ENCODE measurements around the gene SALL4. TPM values are rescaled to one million over a fixed set of nuclear protein-coding genes. Genes with fewer than 3 reads are reported as not detected.

SALL4 gene
- total RNA-seq (0.09 TPM), polyA plus RNA-seq (ENCODE audit: insufficient read depth, low read depth, low replicate concordance) (not detected)
- long read RNA-seq, donor 1: 0 reads
- long read RNA-seq, donor 2, partial matches to known transcripts: 8 of 8 reads
- long read RNA-seq, donor 2, other reads (novel, unspliced or antisense): 0 of 8 reads
- long read RNA-seq, donor 3: 0 reads
- long read RNA-seq, donor 4, partial matches to known transcripts: 6 of 7 reads
- long read RNA-seq, donor 4, other reads (novel, unspliced or antisense): 0 of 7 reads
- long read RNA-seq, donor 5: 0 reads
- long read RNA-seq, donor 6: 0 reads
- long read RNA-seq, donor 7: 0 reads
- long read RNA-seq, donor 8: 0 reads
- long read RNA-seq, donor 9: 0 reads
- long read RNA-seq, donor 10, partial matches to known transcripts: 0 of 1 reads
- long read RNA-seq, donor 10, other reads (novel, unspliced or antisense): 0 of 1 reads

- DNase-seq (peak in 4 of 5 donors; percentile 49 to 73 (median 66)), FAIRE-seq (no peak)
- H3K4me3 ChIP-seq (ENCODE audit: low read length in 3 of 3): peak within 1 kb of the TSS in 2 of 3 donors; percentile 42 to 44
- H3K36me3 ChIP-seq (ENCODE audit: control insufficient read depth in 2 of 3, insufficient read depth in 3 of 3, low read length in 3 of 3): no peaks in the 10 kb centered on the region
- H3K27me3 ChIP-seq (ENCODE audit: control insufficient read depth, insufficient read depth, low read length): peaks cover 2% of the 10 kb centered on the region
- H3K9me3 ChIP-seq (ENCODE audit: control insufficient read depth in 2 of 3, insufficient read depth in 1 of 3, low read length in 3 of 3): no peaks in the 10 kb centered on the region
- H3K27ac ChIP-seq (ENCODE audit: low read depth in 2 of 2, low read length in 2 of 2): no peak within 1 kb of the TSS
- intact Hi-C loops (cut with DNase I): loop anchor here (10.0 kb wide), 1 partner anchor 157 kb away; no protein-coding TSS in a partner anchor
- peak within 1 kb of the TSS in 1 of 3 donors; percentile 23 for H3K9ac ChIP-seq (ENCODE audit: low read length in 3 of 3)
- H3K4me1 ChIP-seq (ENCODE audit: control insufficient read depth in 2 of 3, insufficient read depth in 2 of 3, low read depth in 1 of 3, low read length in 3 of 3): peaks cover 0 to 3% (median 3%) of the 10 kb centered on the region in 3 donors
- no peak for TF ChIP-seq CTCF (IDR thresholded peaks at IDR 0.05; ENCODE audit: borderline replicate concordance, extremely low read depth, insufficient read depth)
Observed at GRCh38 chr20:51802170-51802751, at the start of gene SALL4. Gene SALL4 (minus strand): TSS chr20:51802521. CDS start chr20:51802408, 113 bp downstream.

- no peak overlapping the region for H3K27ac ChIP-seq (ENCODE audit: low read depth in 2 of 2, low read length in 2 of 2)
- no peak overlapping the region for H3K9ac ChIP-seq (ENCODE audit: low read length in 3 of 3)
- H3K27me3 ChIP-seq (ENCODE audit: control insufficient read depth, insufficient read depth, low read length): no peaks in the 10 kb centered on the region
- FAIRE-seq (no peak), DNase-seq (no peak)
- no peaks in the 10 kb centered on the region for H3K36me3 ChIP-seq (ENCODE audit: control insufficient read depth in 2 of 3, insufficient read depth in 3 of 3, low read length in 3 of 3)
- no peaks in the 10 kb centered on the region for H3K9me3 ChIP-seq (ENCODE audit: control insufficient read depth in 2 of 3, insufficient read depth in 1 of 3, low read length in 3 of 3)
- no peak overlapping the region for H3K4me3 ChIP-seq (ENCODE audit: low read length in 3 of 3)
- intact Hi-C loops (cut with DNase I): no loop called here
- TF ChIP-seq CTCF (IDR thresholded peaks at IDR 0.05; ENCODE audit: borderline replicate concordance, extremely low read depth, insufficient read depth): no peak
- no peaks in the 10 kb centered on the region for H3K4me1 ChIP-seq (ENCODE audit: control insufficient read depth in 2 of 3, insufficient read depth in 2 of 3, low read depth in 1 of 3, low read length in 3 of 3)
Observed at GRCh38 chr20:51848346-51848745, 46.0 kb upstream of the SALL4 start.

GRCh38 chr20:51840865-51841264 is 38.5 kb upstream of the SALL4 start:
- DNase-seq (no peak), FAIRE-seq (no peak)
- intact Hi-C loops (cut with DNase I): no loop called here
- no peak overlapping the region for H3K4me3 ChIP-seq (ENCODE audit: low read length in 3 of 3)
- H3K36me3 ChIP-seq (ENCODE audit: control insufficient read depth in 2 of 3, insufficient read depth in 3 of 3, low read length in 3 of 3): no peaks in the 10 kb centered on the region
- H3K9me3 ChIP-seq (ENCODE audit: control insufficient read depth in 2 of 3, insufficient read depth in 1 of 3, low read length in 3 of 3): no peaks in the 10 kb centered on the region
- H3K9ac ChIP-seq (ENCODE audit: low read length in 3 of 3): no peak overlapping the region
- no peak for TF ChIP-seq CTCF (IDR thresholded peaks at IDR 0.05; ENCODE audit: borderline replicate concordance, extremely low read depth, insufficient read depth)
- no peak overlapping the region for H3K27ac ChIP-seq (ENCODE audit: low read depth in 2 of 2, low read length in 2 of 2)
- H3K4me1 ChIP-seq (ENCODE audit: control insufficient read depth in 2 of 3, insufficient read depth in 2 of 3, low read depth in 1 of 3, low read length in 3 of 3): no peaks in the 10 kb centered on the region
- H3K27me3 ChIP-seq (ENCODE audit: control insufficient read depth, insufficient read depth, low read length): no peaks in the 10 kb centered on the region

All from kidney (tissue), 22 donors.